Measurements from ENCODE around the gene ATRIP. TPM values are rescaled to one million over a fixed set of nuclear protein-coding genes. Genes with fewer than 3 reads are reported as not detected.

ATRIP gene
- total and polyA plus RNA-seq, 2 donors: 6.2 to 8.4 TPM

DNA sequence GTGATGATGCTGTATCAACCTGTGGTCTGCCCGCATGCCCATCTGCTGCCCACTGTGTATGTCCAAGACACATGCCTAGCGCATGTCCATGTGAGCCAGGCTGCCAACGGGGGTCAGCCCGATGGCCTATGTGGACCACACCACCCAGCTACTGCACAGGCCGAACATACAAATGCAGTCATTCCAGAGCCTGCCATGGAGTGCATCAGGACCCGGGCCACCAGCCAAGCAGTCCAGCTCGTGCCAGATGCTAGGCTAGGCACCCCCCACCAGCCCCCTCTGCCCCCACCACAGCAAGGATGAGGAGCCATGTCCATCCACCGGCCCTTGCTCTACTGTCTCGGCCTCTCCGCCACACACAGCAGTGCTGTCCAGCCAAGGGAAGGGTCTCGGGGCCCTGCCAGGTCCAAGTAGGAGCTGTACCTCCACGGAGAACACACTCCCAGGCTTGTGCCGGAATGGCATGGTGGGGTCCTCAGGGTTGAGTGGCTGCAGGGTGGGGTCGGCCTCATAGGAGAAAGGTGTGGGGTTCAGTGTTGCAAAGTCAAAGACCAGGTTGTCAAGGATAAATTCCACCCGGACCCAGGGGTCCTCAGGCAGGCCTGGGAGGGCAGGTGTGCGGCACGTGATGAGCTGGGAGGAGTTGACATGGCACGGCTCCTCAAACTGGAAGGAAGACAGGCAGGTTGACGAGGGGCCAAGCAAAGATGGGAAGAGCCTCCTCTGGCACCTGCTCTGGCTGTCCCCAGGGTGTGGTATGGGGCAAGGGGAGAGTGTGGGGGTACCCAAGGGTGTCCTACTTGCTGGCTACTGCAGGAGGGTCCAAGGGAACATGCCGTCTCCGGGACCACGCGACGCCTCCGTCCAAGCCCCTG, 31.9 kb upstream of the ATRIP start:
- Histone ChIP-seq H3K9me3 (ENCODE audit: control insufficient read depth in 2 of 2, insufficient read depth in 1 of 2, low read length in 1 of 2) (no peaks in the 10 kb centered on the region), H3K27ac (ENCODE audit: low read depth in 1 of 2, low read length in 1 of 2) (no peak overlapping the region), H3K27me3 (ENCODE audit: control insufficient read depth in 2 of 2, insufficient read depth in 1 of 2, low read length in 1 of 2) (no peaks in the 10 kb centered on the region), H3K36me3 (ENCODE audit: control insufficient read depth in 2 of 2, insufficient read depth in 2 of 2, low read length in 1 of 2) (peaks cover 0 to 35% of the 10 kb centered on the region in 2 donors), H3K4me3 (ENCODE audit: low read length in 2 of 2) (no peak overlapping the region), H3K4me1 (ENCODE audit: control insufficient read depth in 2 of 2, insufficient read depth in 2 of 2, low read length in 2 of 2) (no peaks in the 10 kb centered on the region)
- DNase-seq (ENCODE audit: low read depth in 6 of 9, low spot score in 9 of 9): no peak
- WGBS: 96% methylated on average over 25 of the region's 25 CpGs

DNA sequence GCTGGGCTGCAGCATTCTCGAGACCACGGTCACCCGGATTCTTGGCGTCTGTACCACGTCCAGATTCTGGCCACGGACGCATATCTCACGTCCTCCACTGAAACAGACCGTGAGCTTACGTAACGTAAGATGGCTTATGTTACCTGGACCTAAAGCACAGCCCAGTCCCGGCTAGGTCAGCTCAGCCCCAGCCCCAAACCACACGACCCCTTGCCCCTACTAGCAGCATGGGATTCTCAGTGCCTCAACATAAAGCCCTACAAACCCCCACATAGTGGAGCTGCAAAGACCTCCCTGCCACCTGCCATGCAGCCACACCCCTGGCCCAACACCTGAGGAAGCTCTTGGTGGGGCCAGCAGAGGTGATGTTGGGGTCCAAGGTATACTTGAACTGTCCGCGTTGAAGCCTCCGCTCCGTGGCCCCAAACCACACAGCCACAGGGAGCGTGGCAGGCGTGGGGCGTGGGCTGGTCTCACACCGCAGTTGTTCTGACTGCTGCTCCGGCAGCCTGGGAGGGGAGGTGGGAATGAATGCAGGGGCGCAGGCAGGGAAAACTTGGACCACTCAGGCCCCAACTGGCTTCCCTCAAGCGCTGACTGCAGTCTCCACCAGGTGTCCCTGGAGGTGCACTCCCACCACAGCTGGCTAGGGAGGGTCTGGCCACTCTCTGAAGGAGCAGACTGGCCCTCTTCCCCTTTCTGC, 31.1 kb upstream of the ATRIP start:
- no peak overlapping the region for H3K27ac ChIP-seq (ENCODE audit: low read depth in 1 of 2, low read length in 1 of 2)
- WGBS: 96% methylated on average over 24 of the region's 24 CpGs
- H3K4me1 ChIP-seq (ENCODE audit: control insufficient read depth in 2 of 2, insufficient read depth in 2 of 2, low read length in 2 of 2): no peaks in the 10 kb centered on the region
- no peaks in the 10 kb centered on the region for H3K9me3 ChIP-seq (ENCODE audit: control insufficient read depth in 2 of 2, insufficient read depth in 1 of 2, low read length in 1 of 2)
- H3K4me3 ChIP-seq (ENCODE audit: low read length in 2 of 2): no peak overlapping the region
- no peaks in the 10 kb centered on the region for H3K27me3 ChIP-seq (ENCODE audit: control insufficient read depth in 2 of 2, insufficient read depth in 1 of 2, low read length in 1 of 2)
- no peak for DNase-seq (ENCODE audit: low read depth in 6 of 9, low spot score in 9 of 9)
- H3K36me3 ChIP-seq (ENCODE audit: control insufficient read depth in 2 of 2, insufficient read depth in 2 of 2, low read length in 1 of 2): peaks cover 0 to 32% of the 10 kb centered on the region in 2 donors

DNA sequence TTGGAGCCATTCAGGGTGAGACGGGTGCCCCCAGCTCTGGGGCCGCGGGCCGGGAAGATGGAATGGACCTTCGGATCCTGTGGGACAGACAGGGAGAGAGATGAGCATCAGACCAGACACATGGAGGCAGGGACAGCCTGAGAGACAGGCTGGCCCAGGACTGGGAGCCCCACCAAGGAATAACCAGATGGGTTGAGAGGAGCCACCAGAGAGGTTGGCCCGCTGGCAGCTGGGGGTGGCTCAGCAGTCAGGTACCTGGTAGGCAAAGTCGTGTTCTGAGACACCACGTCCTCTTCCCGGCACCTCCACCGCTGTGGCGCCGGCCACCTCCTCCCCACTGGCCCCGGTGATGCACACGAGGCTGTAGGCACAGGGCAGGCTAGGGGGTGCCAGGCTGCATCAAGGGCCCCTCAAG, 30.4 kb upstream of the ATRIP start:
- no peaks in the 10 kb centered on the region for H3K9me3 ChIP-seq (ENCODE audit: control insufficient read depth in 2 of 2, insufficient read depth in 1 of 2, low read length in 1 of 2)
- H3K4me1 ChIP-seq (ENCODE audit: control insufficient read depth in 2 of 2, insufficient read depth in 2 of 2, low read length in 2 of 2): no peaks in the 10 kb centered on the region
- no peak for DNase-seq (ENCODE audit: low read depth in 6 of 9, low spot score in 9 of 9)
- WGBS: 98% methylated on average over 14 of the region's 14 CpGs
- peaks cover 0 to 31% of the 10 kb centered on the region in 2 donors for H3K36me3 ChIP-seq (ENCODE audit: control insufficient read depth in 2 of 2, insufficient read depth in 2 of 2, low read length in 1 of 2)
- H3K27ac ChIP-seq (ENCODE audit: low read depth in 1 of 2, low read length in 1 of 2): no peak overlapping the region
- no peak overlapping the region for H3K4me3 ChIP-seq (ENCODE audit: low read length in 2 of 2)
- no peaks in the 10 kb centered on the region for H3K27me3 ChIP-seq (ENCODE audit: control insufficient read depth in 2 of 2, insufficient read depth in 1 of 2, low read length in 1 of 2)

DNA sequence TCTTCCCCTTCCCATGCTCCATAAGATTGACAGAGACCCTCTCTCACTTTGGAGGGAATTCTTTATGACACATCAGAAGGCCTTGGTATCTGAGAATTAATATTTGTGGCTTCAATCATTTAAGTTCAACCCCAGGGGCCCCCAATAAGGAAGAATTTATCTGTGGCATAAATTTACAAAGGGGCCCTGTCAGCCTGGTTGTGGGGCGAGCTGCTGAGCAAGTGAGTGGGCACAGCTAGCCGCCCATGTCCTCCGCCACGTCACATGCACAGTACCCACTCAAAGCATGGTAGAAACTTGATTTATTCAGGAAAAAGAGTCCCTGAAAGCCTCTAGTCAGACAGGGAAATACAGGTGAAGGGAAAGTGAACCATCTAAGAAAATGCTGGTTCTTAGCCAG, 30.0 kb upstream of the ATRIP start:
- H3K27ac ChIP-seq (ENCODE audit: low read depth in 1 of 2, low read length in 1 of 2): no peak overlapping the region
- no peak overlapping the region for H3K4me3 ChIP-seq (ENCODE audit: low read length in 2 of 2)
- no peak for DNase-seq (ENCODE audit: low read depth in 6 of 9, low spot score in 9 of 9)
- 95% methylated on average over 4 of the region's 4 CpGs for WGBS
- H3K9me3 ChIP-seq (ENCODE audit: control insufficient read depth in 2 of 2, insufficient read depth in 1 of 2, low read length in 1 of 2): no peaks in the 10 kb centered on the region
- H3K4me1 ChIP-seq (ENCODE audit: control insufficient read depth in 2 of 2, insufficient read depth in 2 of 2, low read length in 2 of 2): no peaks in the 10 kb centered on the region
- H3K36me3 ChIP-seq (ENCODE audit: control insufficient read depth in 2 of 2, insufficient read depth in 2 of 2, low read length in 1 of 2): peaks cover 0 to 28% of the 10 kb centered on the region in 2 donors
- no peaks in the 10 kb centered on the region for H3K27me3 ChIP-seq (ENCODE audit: control insufficient read depth in 2 of 2, insufficient read depth in 1 of 2, low read length in 1 of 2)

DNA sequence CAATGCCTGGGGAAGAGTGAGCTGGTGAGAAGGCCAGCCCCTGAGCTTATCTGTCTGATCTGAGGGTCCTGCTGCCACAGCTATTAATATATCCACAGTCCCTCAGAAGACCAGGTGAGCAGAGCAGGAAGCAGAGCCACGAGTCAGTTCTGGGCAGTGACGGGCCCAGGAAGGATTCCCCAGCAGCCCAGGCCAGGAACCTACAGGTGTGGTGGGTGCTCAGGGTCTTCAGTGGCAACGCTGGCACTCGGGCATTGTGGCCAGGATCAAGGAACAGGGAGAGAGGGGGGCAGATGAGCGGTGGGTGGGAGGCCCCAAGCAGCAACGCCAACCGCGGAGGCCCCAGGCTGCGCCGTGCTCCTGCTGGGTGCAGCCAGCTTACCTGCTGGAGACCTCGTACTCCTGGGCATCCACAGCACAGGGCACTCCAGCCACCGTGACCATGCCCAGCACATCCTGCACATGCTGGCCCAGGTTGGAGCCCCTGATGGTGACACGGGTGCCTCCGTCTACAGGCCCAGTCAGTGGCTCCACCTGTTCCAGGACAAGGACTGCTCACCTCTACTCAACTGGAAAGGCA, 28.9 kb upstream of the ATRIP start:
- Histone ChIP-seq H3K27me3 (ENCODE audit: control insufficient read depth in 2 of 2, insufficient read depth in 1 of 2, low read length in 1 of 2) (no peaks in the 10 kb centered on the region), H3K36me3 (ENCODE audit: control insufficient read depth in 2 of 2, insufficient read depth in 2 of 2, low read length in 1 of 2) (peaks cover 0 to 17% of the 10 kb centered on the region in 2 donors), H3K4me3 (ENCODE audit: low read length in 2 of 2) (no peak overlapping the region), H3K9me3 (ENCODE audit: control insufficient read depth in 2 of 2, insufficient read depth in 1 of 2, low read length in 1 of 2) (no peaks in the 10 kb centered on the region), H3K27ac (ENCODE audit: low read depth in 1 of 2, low read length in 1 of 2) (no peak overlapping the region), H3K4me1 (ENCODE audit: control insufficient read depth in 2 of 2, insufficient read depth in 2 of 2, low read length in 2 of 2) (peaks cover 0 to 7% of the 10 kb centered on the region in 2 donors)
- WGBS: 94% methylated on average over 14 of the region's 14 CpGs
- DNase-seq (ENCODE audit: low read depth in 6 of 9, low spot score in 9 of 9): no peak

DNA sequence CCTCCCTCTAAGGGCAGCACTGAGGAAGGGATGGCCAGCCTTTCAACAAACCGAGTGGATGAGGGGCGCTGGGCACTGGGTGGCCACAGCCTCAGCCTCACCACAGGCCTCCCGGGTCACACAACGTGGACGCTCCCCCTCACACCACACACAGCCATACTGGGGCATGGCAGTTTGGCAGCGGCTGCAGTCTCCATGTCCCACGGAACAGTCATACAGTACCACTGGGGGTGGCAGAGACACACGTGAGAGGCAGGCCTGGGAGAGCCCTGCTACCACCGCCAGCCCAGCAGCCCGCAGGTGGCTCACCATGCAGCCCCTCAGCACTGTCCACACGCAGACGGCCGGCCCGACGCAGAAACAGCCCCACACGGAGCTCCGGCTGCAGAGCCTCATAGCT, 28.4 kb upstream of the ATRIP start:
- no peak overlapping the region for H3K27ac ChIP-seq (ENCODE audit: low read depth in 1 of 2, low read length in 1 of 2)
- H3K27me3 ChIP-seq (ENCODE audit: control insufficient read depth in 2 of 2, insufficient read depth in 1 of 2, low read length in 1 of 2): no peaks in the 10 kb centered on the region
- WGBS: 98% methylated on average over 17 of the region's 17 CpGs
- H3K4me1 ChIP-seq (ENCODE audit: control insufficient read depth in 2 of 2, insufficient read depth in 2 of 2, low read length in 2 of 2): peaks cover 0 to 7% of the 10 kb centered on the region in 2 donors
- no peaks in the 10 kb centered on the region for H3K9me3 ChIP-seq (ENCODE audit: control insufficient read depth in 2 of 2, insufficient read depth in 1 of 2, low read length in 1 of 2)
- no peak overlapping the region for H3K4me3 ChIP-seq (ENCODE audit: low read length in 2 of 2)
- H3K36me3 ChIP-seq (ENCODE audit: control insufficient read depth in 2 of 2, insufficient read depth in 2 of 2, low read length in 1 of 2): peaks cover 0 to 13% of the 10 kb centered on the region in 2 donors
- no peak for DNase-seq (ENCODE audit: low read depth in 6 of 9, low spot score in 9 of 9)

DNA sequence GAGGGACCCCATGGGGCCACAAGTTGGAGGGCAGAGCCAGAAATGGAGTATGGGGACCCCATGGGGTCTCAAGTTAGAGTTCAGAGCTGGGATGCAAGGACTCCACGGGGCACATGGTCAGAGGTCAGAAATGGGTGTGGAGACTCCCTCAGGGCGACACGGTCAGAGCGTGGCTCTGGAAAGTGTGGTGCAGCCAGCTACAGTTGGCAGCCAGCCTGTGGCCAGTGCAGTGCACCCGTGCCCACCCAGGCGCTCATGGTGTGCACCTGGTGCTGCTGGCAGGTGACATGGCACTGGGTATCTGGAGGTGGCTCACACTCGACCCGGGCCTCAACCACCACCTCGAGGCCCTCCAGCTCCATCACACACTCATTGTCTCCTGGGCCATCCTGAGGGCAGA, 27.9 kb upstream of the ATRIP start:
- Histone ChIP-seq H3K36me3 (ENCODE audit: control insufficient read depth in 2 of 2, insufficient read depth in 2 of 2, low read length in 1 of 2) (peaks cover 0 to 13% of the 10 kb centered on the region in 2 donors), H3K27me3 (ENCODE audit: control insufficient read depth in 2 of 2, insufficient read depth in 1 of 2, low read length in 1 of 2) (no peaks in the 10 kb centered on the region), H3K4me3 (ENCODE audit: low read length in 2 of 2) (no peak overlapping the region), H3K4me1 (ENCODE audit: control insufficient read depth in 2 of 2, insufficient read depth in 2 of 2, low read length in 2 of 2) (peaks cover 0 to 7% of the 10 kb centered on the region in 2 donors), H3K9me3 (ENCODE audit: control insufficient read depth in 2 of 2, insufficient read depth in 1 of 2, low read length in 1 of 2) (no peaks in the 10 kb centered on the region), H3K27ac (ENCODE audit: low read depth in 1 of 2, low read length in 1 of 2) (no peak overlapping the region)
- WGBS: 98% methylated on average over 9 of the region's 9 CpGs
- no peak for DNase-seq (ENCODE audit: low read depth in 6 of 9, low spot score in 9 of 9)

DNA sequence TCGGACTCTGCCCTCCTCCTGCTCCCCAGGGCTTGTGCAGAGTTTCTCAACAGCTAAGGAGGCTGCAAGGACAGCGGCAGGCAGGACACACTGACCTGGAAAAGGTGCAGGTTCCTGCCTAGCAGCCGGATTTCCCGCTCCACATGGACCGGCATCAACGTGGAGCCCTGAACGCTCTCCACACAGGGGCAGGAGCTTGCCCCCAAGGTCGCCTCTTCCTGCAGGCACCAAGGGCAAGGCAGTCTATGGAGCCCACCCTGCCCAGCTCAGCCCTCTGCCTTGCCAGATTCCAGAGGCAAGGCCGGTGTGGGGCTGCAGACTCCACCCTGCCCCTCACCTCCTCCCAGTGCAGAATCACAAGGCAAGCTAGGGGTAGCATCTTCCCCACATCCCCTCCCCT, 27.4 kb upstream of the ATRIP start:
- WGBS: 96% methylated on average over 9 of the region's 9 CpGs
- peaks cover 0 to 13% of the 10 kb centered on the region in 2 donors for H3K36me3 ChIP-seq (ENCODE audit: control insufficient read depth in 2 of 2, insufficient read depth in 2 of 2, low read length in 1 of 2)

DNA sequence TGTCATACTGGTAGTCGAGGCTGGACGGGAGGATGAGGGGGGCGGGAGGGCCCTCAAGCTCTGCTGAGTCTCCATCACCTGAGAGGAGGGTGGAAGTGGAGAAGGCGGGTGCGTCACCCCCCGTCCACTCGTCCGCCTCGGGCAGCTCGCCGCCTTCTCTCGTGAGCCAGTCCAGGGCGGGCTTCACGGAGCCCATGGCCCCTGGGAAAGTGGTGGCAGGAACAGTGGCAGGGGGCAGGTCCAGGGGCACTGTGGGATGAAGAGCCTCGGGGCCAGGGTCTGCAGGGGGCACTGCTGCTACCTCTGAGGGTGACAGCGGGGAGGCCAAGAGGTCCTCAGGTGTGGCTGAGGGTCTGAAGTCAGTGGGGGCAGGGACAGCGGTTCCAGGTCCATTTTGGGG, 26.9 kb upstream of the ATRIP start:
- H3K4me3 ChIP-seq (ENCODE audit: low read length in 2 of 2): no peak overlapping the region
- H3K27ac ChIP-seq (ENCODE audit: low read depth in 1 of 2, low read length in 1 of 2): no peak overlapping the region
- WGBS: 97% methylated on average over 17 of the region's 17 CpGs
- peaks cover 0 to 9% of the 10 kb centered on the region in 2 donors for H3K36me3 ChIP-seq (ENCODE audit: control insufficient read depth in 2 of 2, insufficient read depth in 2 of 2, low read length in 1 of 2)
- no peaks in the 10 kb centered on the region for H3K9me3 ChIP-seq (ENCODE audit: control insufficient read depth in 2 of 2, insufficient read depth in 1 of 2, low read length in 1 of 2)
- no peaks in the 10 kb centered on the region for H3K27me3 ChIP-seq (ENCODE audit: control insufficient read depth in 2 of 2, insufficient read depth in 1 of 2, low read length in 1 of 2)
- DNase-seq (ENCODE audit: low read depth in 6 of 9, low spot score in 9 of 9): no peak
- H3K4me1 ChIP-seq (ENCODE audit: control insufficient read depth in 2 of 2, insufficient read depth in 2 of 2, low read length in 2 of 2): peaks cover 0 to 7% of the 10 kb centered on the region in 2 donors

More for the DNA sequence above, 27.4 kb upstream of the ATRIP start:
- no peak for DNase-seq (ENCODE audit: low read depth in 6 of 9, low spot score in 9 of 9)
- no peaks in the 10 kb centered on the region for H3K9me3 ChIP-seq (ENCODE audit: control insufficient read depth in 2 of 2, insufficient read depth in 1 of 2, low read length in 1 of 2)
- H3K27me3 ChIP-seq (ENCODE audit: control insufficient read depth in 2 of 2, insufficient read depth in 1 of 2, low read length in 1 of 2): no peaks in the 10 kb centered on the region
- no peak overlapping the region for H3K27ac ChIP-seq (ENCODE audit: low read depth in 1 of 2, low read length in 1 of 2)
- peaks cover 0 to 7% of the 10 kb centered on the region in 2 donors for H3K4me1 ChIP-seq (ENCODE audit: control insufficient read depth in 2 of 2, insufficient read depth in 2 of 2, low read length in 2 of 2)
- no peak overlapping the region for H3K4me3 ChIP-seq (ENCODE audit: low read length in 2 of 2)
